Trophoblast cell (in vitro differentiated cells and primary cell): ENCODE data around the gene SNRK.

Experiments used
- DNase-seq, 2 donors: peaks; one replicate each; pipeline ENCODE4 v3.0.0-alpha.2; 2016
- H2AFZ ChIP-seq: 2 replicates; pipeline ENCODE4 v1.6.1; 2013; ENCODE audit warnings: low read length, moderate library complexity, mild to moderate bottlenecking; ENCODE audit not compliant: insufficient read depth, poor library complexity
- H2AK5ac ChIP-seq: 2 replicates; pipeline ENCODE4 v1.6.1; 2013; ENCODE audit warnings: mild to moderate bottlenecking, low read length
- H2BK120ac ChIP-seq: 2 replicates; pipeline ENCODE4 v1.6.1; 2013; ENCODE audit warnings: low read length, mild to moderate bottlenecking, moderate library complexity; ENCODE audit not compliant: insufficient read depth, poor library complexity
- H2BK12ac ChIP-seq: 2 replicates; pipeline ENCODE4 v1.6.1; 2013; ENCODE audit warnings: mild to moderate bottlenecking, low read length, moderate library complexity
- H2BK5ac ChIP-seq: 2 replicates; pipeline ENCODE4 v1.6.1; 2013; ENCODE audit warnings: low read length, low read depth, moderate library complexity, mild to moderate bottlenecking; ENCODE audit not compliant: poor library complexity
- H3K14ac ChIP-seq: 2 replicates; pipeline ENCODE4 v1.6.1; 2013; ENCODE audit warnings: mild to moderate bottlenecking, low read length
- H3K18ac ChIP-seq: 2 replicates; pipeline ENCODE4 v1.6.1; 2013; ENCODE audit warnings: mild to moderate bottlenecking, low read length
- H3K23ac ChIP-seq: 2 replicates; pipeline ENCODE4 v1.6.1; 2013; ENCODE audit warnings: low read length
- H3K27ac ChIP-seq: 2 replicates; pipeline ENCODE4 v1.5.1; 2013; ENCODE audit warnings: low read depth, mild to moderate bottlenecking, inconsistent platforms, low read length, moderate library complexity
- H3K27me3 ChIP-seq: 2 replicates; pipeline ENCODE4 v1.6.1; 2013; ENCODE audit warnings: inconsistent platforms, mild to moderate bottlenecking, low read length, moderate library complexity; ENCODE audit not compliant: insufficient read depth
- H3K36me3 ChIP-seq, 2 experiments: 1 replicate in 1 of 2; 2 replicates in 1 of 2; pipeline ENCODE4 v1.6.1; 2013; ENCODE audit warnings: low read length in 2 of 2, mild to moderate bottlenecking in 2 of 2, moderate library complexity in 1 of 2; ENCODE audit not compliant: insufficient read depth in 2 of 2, control insufficient read depth in 1 of 2
- H3K4ac ChIP-seq: 2 replicates; pipeline ENCODE4 v1.6.1; 2013; ENCODE audit warnings: low read depth, mild to moderate bottlenecking, low read length, moderate library complexity
- H3K4me1 ChIP-seq, 2 experiments: 1 replicate in 1 of 2; 2 replicates in 1 of 2; pipeline ENCODE4 v1.6.1; 2013; ENCODE audit warnings: low read length in 2 of 2, mild to moderate bottlenecking in 2 of 2, moderate library complexity in 1 of 2; ENCODE audit not compliant: insufficient read depth in 2 of 2, control insufficient read depth in 1 of 2
- H3K4me2 ChIP-seq: 2 replicates; pipeline ENCODE4 v1.6.1; 2013; ENCODE audit warnings: inconsistent platforms, mild to moderate bottlenecking, low read length, moderate library complexity
- H3K4me3 ChIP-seq: 2 replicates; pipeline ENCODE4 v1.5.1; 2013; ENCODE audit warnings: mild to moderate bottlenecking, low read depth, low read length, inconsistent platforms
- H3K79me1 ChIP-seq: one replicate; pipeline ENCODE4 v1.6.1; 2013; ENCODE audit warnings: low read length
- H3K79me2 ChIP-seq: 2 replicates; pipeline ENCODE4 v1.6.1; 2013; ENCODE audit warnings: low read length, mild to moderate bottlenecking; ENCODE audit not compliant: control insufficient read depth, insufficient read depth, poor library complexity
- H3K9ac ChIP-seq: 2 replicates; pipeline ENCODE4 v1.6.1; 2013; ENCODE audit warnings: mild to moderate bottlenecking, low read length
- H3K9me3 ChIP-seq: 2 replicates; pipeline ENCODE4 v1.6.1; 2013; ENCODE audit warnings: low read depth, mild to moderate bottlenecking, control low read depth, inconsistent platforms, low read length; ENCODE audit not compliant: insufficient read depth
- H4K12ac ChIP-seq: 2 replicates; pipeline ENCODE4 v1.6.1; 2013; ENCODE audit warnings: low read depth, mild to moderate bottlenecking, low read length, moderate library complexity
- H4K8ac ChIP-seq: 2 replicates; pipeline ENCODE4 v1.6.1; 2013; ENCODE audit warnings: low read depth, mild to moderate bottlenecking, low read length, moderate library complexity
- H4K91ac ChIP-seq: one replicate; pipeline ENCODE4 v1.6.1; 2013; ENCODE audit warnings: low read depth, mild to moderate bottlenecking, low read length, moderate library complexity
- WGBS: extraction: QIAGEN DNeasy Blood & Tissue Kit; methylation state at CpG from one replicate; pipeline ENCODE4 v1.1.7; 2013; ENCODE audit warnings: missing lambda C conversion rate; ENCODE audit not compliant: insufficient read length, insufficient coverage; ENCODE audit errors: extremely low coverage; 5-methylcytosine and 5-hydroxymethylcytosine counted together

Gene SNRK

GRCh38 chr3:43345877-43346276 is 59.5 kb downstream of the SNRK start:
- Histone ChIP-seq H4K91ac (no peak overlapping the region), H4K12ac (no peak overlapping the region), H3K4me1 (no peaks in the 10 kb centered on the region), H2BK120ac (no peak overlapping the region), H3K4me3 (no peak overlapping the region), H3K23ac (no peak overlapping the region), H3K18ac (no peak overlapping the region), H2BK12ac (no peak overlapping the region), H2BK5ac (no peak overlapping the region), H3K4me2 (no peak overlapping the region), H3K36me3 (peaks cover 23 to 32% of the 10 kb centered on the region in 2 experiments), H3K9me3 (no peaks in the 10 kb centered on the region), H4K8ac (no peak overlapping the region), H3K14ac (no peak overlapping the region), H3K4ac (no peak overlapping the region), H3K9ac (no peak overlapping the region), H2AK5ac (no peak overlapping the region), H3K79me2 (no peaks in the 10 kb centered on the region), H2AFZ (no peak overlapping the region), H3K27me3 (no peaks in the 10 kb centered on the region), H3K27ac (no peak overlapping the region), H3K79me1 (no peaks in the 10 kb centered on the region)
- WGBS: no CpG with 5 or more reads among the region's 6 CpGs
- DNase-seq: no peak

GRCh38 chr3:43346978-43347749 is 60.8 kb downstream of the SNRK start:
- Histone ChIP-seq H3K9ac (no peak overlapping the region), H3K4ac (no peak overlapping the region), H3K18ac (no peak overlapping the region), H3K4me2 (no peak overlapping the region), H2BK12ac (no peak overlapping the region), H2BK120ac (no peak overlapping the region), H3K27ac (no peak overlapping the region), H4K8ac (no peak overlapping the region), H4K91ac (no peak overlapping the region), H3K9me3 (no peaks in the 10 kb centered on the region), H2AFZ (no peak overlapping the region), H3K79me2 (no peaks in the 10 kb centered on the region), H3K14ac (no peak overlapping the region), H3K4me3 (no peak overlapping the region), H3K27me3 (no peaks in the 10 kb centered on the region), H3K4me1 (no peaks in the 10 kb centered on the region), H3K36me3 (peaks cover 21 to 28% of the 10 kb centered on the region in 2 experiments), H4K12ac (no peak overlapping the region), H2AK5ac (no peak overlapping the region), H2BK5ac (no peak overlapping the region), H3K79me1 (no peaks in the 10 kb centered on the region), H3K23ac (no peak overlapping the region)
- no peak for DNase-seq
- no CpG with 5 or more reads among the region's 14 CpGs for WGBS

- Histone ChIP-seq H3K23ac (no peak overlapping the region), H4K12ac (no peak overlapping the region), H3K14ac (no peak overlapping the region), H3K27ac (no peak overlapping the region), H4K91ac (no peak overlapping the region), H3K4me1 (no peaks in the 10 kb centered on the region), H2BK120ac (no peak overlapping the region), H3K9me3 (no peaks in the 10 kb centered on the region), H3K4me3 (no peak overlapping the region), H3K79me2 (no peaks in the 10 kb centered on the region), H3K36me3 (peaks cover 21 to 24% of the 10 kb centered on the region in 2 experiments), H3K4me2 (no peak overlapping the region), H3K27me3 (no peaks in the 10 kb centered on the region), H3K4ac (no peak overlapping the region), H2BK12ac (no peak overlapping the region), H3K79me1 (no peaks in the 10 kb centered on the region), H2AK5ac (no peak overlapping the region), H4K8ac (no peak overlapping the region), H3K18ac (no peak overlapping the region), H2AFZ (no peak overlapping the region), H3K9ac (no peak overlapping the region), H2BK5ac (no peak overlapping the region)
- no peak for DNase-seq
- no CpG with 5 or more reads among the region's 20 CpGs for WGBS
Measured at GRCh38 chr3:43347774-43348173, 61.4 kb downstream of the SNRK start.

DNA sequence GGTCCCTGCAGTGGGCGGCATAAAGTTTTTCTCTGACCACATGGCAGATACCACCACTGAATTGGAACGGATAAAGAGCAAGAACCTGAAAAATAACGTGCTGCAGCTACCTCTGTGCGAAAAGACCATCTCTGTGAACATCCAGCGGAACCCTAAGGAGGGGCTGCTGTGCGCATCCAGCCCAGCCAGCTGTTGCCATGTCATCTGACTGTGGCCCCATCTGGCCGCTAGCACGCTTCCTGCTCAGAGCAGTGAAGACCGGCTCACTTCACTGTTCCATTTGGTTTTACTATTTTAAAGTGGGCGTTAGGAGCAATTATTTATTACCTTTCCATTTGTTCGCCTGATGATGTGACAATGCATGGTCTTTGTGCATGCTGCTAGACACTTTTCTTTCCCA is 62.0 kb downstream of the SNRK start:
- Histone ChIP-seq H3K79me1 (no peaks in the 10 kb centered on the region), H2AK5ac (no peak overlapping the region), H3K79me2 (no peaks in the 10 kb centered on the region), H3K4me2 (no peak overlapping the region), H3K4ac (no peak overlapping the region), H3K18ac (no peak overlapping the region), H2BK120ac (no peak overlapping the region), H3K4me3 (no peak overlapping the region), H3K23ac (no peak overlapping the region), H3K14ac (no peak overlapping the region), H2BK5ac (no peak overlapping the region), H4K8ac (no peak overlapping the region), H3K36me3 (peaks cover 21 to 24% of the 10 kb centered on the region in 2 experiments), H4K91ac (no peak overlapping the region), H3K27me3 (no peaks in the 10 kb centered on the region), H3K9me3 (no peaks in the 10 kb centered on the region), H2AFZ (no peak overlapping the region), H2BK12ac (no peak overlapping the region), H3K4me1 (no peaks in the 10 kb centered on the region), H3K9ac (no peak overlapping the region), H3K27ac (no peak overlapping the region), H4K12ac (no peak overlapping the region)
- no peak for DNase-seq
- no CpG with 5 or more reads among the region's 11 CpGs for WGBS
